ENCODE data around the gene NELL1. TPM values are rescaled to one million over a fixed set of nuclear protein-coding genes. Genes with fewer than 3 reads are reported as not detected.

Gene NELL1
- total RNA-seq, 4 donors from 2014 or later: not detected

DNA sequence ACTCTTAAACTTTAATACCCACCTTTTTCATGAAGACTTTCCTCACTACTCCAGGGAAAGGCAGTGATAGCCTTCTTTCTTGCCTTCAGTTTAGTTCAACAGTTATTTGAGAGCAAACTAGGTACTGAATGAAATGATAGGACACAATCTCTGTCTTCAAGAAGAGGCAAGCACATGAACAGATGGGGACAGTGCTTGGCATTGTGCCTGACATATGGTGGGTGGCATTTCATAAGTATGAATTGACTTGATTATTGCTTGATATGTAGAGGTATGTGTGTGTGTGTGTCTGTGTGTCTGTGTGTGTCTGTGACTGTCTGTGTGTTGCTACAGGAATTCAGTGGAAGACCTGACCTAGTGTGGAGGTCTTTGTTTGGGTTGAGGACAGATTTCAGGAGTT is 504.1 kb downstream of the NELL1 start:
- Histone ChIP-seq H3K27ac (no peak overlapping the region), H3K4me1 (no peaks in the 10 kb centered on the region), H3K27me3 (no peaks in the 10 kb centered on the region), H3K9me3 (no peaks in the 10 kb centered on the region), H3K36me3 (no peaks in the 10 kb centered on the region), H3K4me3 (replicated peaks in 1 of 3) (no peak overlapping the region)
- intact Hi-C loops (cut with DNase I): no loop called here
- TF ChIP-seq, protein P1, sequence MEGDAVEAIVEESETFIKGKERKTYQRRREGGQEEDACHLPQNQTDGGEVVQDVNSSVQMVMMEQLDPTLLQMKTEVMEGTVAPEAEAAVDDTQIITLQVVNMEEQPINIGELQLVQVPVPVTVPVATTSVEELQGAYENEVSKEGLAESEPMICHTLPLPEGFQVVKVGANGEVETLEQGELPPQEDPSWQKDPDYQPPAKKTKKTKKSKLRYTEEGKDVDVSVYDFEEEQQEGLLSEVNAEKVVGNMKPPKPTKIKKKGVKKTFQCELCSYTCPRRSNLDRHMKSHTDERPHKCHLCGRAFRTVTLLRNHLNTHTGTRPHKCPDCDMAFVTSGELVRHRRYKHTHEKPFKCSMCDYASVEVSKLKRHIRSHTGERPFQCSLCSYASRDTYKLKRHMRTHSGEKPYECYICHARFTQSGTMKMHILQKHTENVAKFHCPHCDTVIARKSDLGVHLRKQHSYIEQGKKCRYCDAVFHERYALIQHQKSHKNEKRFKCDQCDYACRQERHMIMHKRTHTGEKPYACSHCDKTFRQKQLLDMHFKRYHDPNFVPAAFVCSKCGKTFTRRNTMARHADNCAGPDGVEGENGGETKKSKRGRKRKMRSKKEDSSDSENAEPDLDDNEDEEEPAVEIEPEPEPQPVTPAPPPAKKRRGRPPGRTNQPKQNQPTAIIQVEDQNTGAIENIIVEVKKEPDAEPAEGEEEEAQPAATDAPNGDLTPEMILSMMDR (IDR thresholded peaks at IDR 0.05): no peak
- no peak for TF ChIP-seq POLR2A (IDR thresholded peaks at IDR 0.05)
- DNase-seq: no peak

DNA sequence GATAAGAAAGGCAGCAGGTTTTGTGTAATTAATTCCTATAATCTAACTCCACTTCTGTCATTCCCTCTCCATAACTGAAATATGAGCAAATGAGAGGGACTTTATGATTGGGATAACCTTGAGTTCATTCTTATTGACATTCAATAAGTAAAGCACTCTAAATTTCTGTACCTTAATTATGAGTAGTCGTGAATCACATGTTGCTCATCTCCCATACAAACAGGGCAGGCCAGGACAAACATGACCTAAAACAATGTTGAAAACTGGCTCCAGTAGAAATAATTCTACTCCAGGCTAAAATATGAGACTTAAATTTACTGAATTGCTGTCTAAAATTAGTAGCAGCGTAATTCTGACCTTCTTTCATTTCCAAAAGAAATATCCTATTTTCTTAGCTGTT is 505.4 kb downstream of the NELL1 start:
- TF ChIP-seq, protein P1 (IDR thresholded peaks at IDR 0.05): no peak
- no peak for TF ChIP-seq POLR2A (IDR thresholded peaks at IDR 0.05)
- Histone ChIP-seq H3K27ac (no peak overlapping the region), H3K4me3 (replicated peaks in 1 of 3) (no peak overlapping the region), H3K9me3 (no peaks in the 10 kb centered on the region), H3K4me1 (no peaks in the 10 kb centered on the region), H3K27me3 (no peaks in the 10 kb centered on the region), H3K36me3 (no peaks in the 10 kb centered on the region)
- intact Hi-C loops (cut with DNase I): no loop called here
- WGBS, 2 donors: 81 to 88% methylated on average over 2 of the region's 2 CpGs
- no peak for DNase-seq

DNA sequence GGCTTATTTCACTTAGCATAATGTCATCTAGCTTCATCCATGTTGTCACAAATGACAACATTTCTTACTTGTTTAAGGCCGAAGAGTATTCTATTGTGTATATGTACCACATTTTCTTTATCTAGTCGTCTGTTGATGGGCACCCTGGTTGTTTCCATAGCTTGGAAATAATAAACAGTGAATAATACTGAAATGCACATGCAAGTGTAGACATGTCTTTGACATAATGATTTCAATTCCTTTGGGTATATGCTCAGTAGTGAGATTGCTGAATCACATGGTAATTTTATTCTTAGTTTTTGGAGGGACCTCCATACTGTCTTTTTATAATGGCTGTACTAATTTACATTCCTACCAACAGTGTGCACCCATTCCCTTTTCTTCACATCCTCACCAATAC is 508.0 kb downstream of the NELL1 start:
- TF ChIP-seq POLR2A (IDR thresholded peaks at IDR 0.05): no peak
- TF ChIP-seq, protein P1 (IDR thresholded peaks at IDR 0.05): no peak
- Histone ChIP-seq H3K27ac (no peak overlapping the region), H3K4me3 (replicated peaks in 1 of 3) (no peak overlapping the region), H3K27me3 (no peaks in the 10 kb centered on the region), H3K36me3 (no peaks in the 10 kb centered on the region), H3K4me1 (no peaks in the 10 kb centered on the region), H3K9me3 (no peaks in the 10 kb centered on the region)
- DNase-seq: no peak
- intact Hi-C loops (cut with DNase I): no loop called here
- WGBS, 2 donors: 84 to 90% methylated on average over 2 of the region's 2 CpGs

- Histone ChIP-seq H3K27me3 (no peaks in the 10 kb centered on the region), H3K4me3 (replicated peaks in 1 of 3) (no peak overlapping the region), H3K4me1 (no peaks in the 10 kb centered on the region), H3K36me3 (no peaks in the 10 kb centered on the region), H3K9me3 (no peaks in the 10 kb centered on the region), H3K27ac (no peak overlapping the region)
- DNase-seq: no peak
- TF ChIP-seq, protein P1 (IDR thresholded peaks at IDR 0.05): no peak
- TF ChIP-seq POLR2A (IDR thresholded peaks at IDR 0.05): no peak
- intact Hi-C loops (cut with DNase I): no loop called here
- WGBS, 2 donors: 68 to 77% methylated on average over 1 of the region's 1 CpG
Measured at GRCh38 chr11:21179770-21180169, 510.4 kb downstream of the NELL1 start.

- H3K36me3 ChIP-seq: no peaks in the 10 kb centered on the region
- intact Hi-C loops (cut with DNase I): no loop called here
- H3K27ac ChIP-seq: no peak overlapping the region
- TF ChIP-seq POLR2A (IDR thresholded peaks at IDR 0.05): no peak
- TF ChIP-seq, protein P1 (IDR thresholded peaks at IDR 0.05): no peak
- DNase-seq: no peak
- H3K27me3 ChIP-seq: no peaks in the 10 kb centered on the region
- no peaks in the 10 kb centered on the region for H3K4me1 ChIP-seq
- no peak overlapping the region for H3K4me3 ChIP-seq (replicated peaks in 1 of 3)
- no peaks in the 10 kb centered on the region for H3K9me3 ChIP-seq
- 66 to 75% methylated on average over 3 of the region's 3 CpGs for WGBS, 2 donors
Measured at GRCh38 chr11:21180182-21180581, 510.8 kb downstream of the NELL1 start.
